Ishikawa (cell line): ENCODE results near the gene SLC27A2.
A peak's percentile ranks its signal among the peaks of the same experiment; 100 is the strongest.

Experiments
- CEBPB ChIP-seq: IDR thresholded peaks from 2 replicates; pipeline ENCODE4 v1.6.1; 2012
- CREB1 ChIP-seq: IDR thresholded peaks from 2 replicates; pipeline ENCODE4 v1.6.1; 2012; ENCODE audit warnings: low read depth
- EGR1 ChIP-seq: IDR thresholded peaks from 2 replicates; pipeline ENCODE4 v1.6.1; 2012
- EP300 ChIP-seq: IDR thresholded peaks from 2 replicates; pipeline ENCODE4 v1.6.1; 2012; ENCODE audit warnings: borderline replicate concordance
- FOXM1 ChIP-seq: IDR thresholded peaks from 2 replicates; pipeline ENCODE4 v1.6.1; 2012; ENCODE audit warnings: low read depth, borderline replicate concordance
- NFIC ChIP-seq: IDR thresholded peaks from 2 replicates; pipeline ENCODE4 v1.6.1; 2012
- RAD21 ChIP-seq: IDR thresholded peaks from 2 replicates; pipeline ENCODE4 v1.6.1; 2012; ENCODE audit warnings: low read depth
- TAF1 ChIP-seq: IDR thresholded peaks from 2 replicates; pipeline ENCODE4 v1.6.1; 2012; ENCODE audit warnings: low read depth, mild to moderate bottlenecking
- TCF12 ChIP-seq: IDR thresholded peaks from 2 replicates; pipeline ENCODE4 v1.6.1; 2012; ENCODE audit warnings: low read depth
- TEAD4 ChIP-seq: IDR thresholded peaks from 2 replicates; pipeline ENCODE4 v1.6.1; 2012
- YY1 ChIP-seq: IDR thresholded peaks from 2 replicates; pipeline ENCODE4 v1.6.1; 2012; ENCODE audit warnings: low read depth
- ZBTB7A ChIP-seq: IDR thresholded peaks from 2 replicates; pipeline ENCODE4 v1.6.1; 2012; ENCODE audit warnings: low read depth
- TF ChIP-seq, protein P1 (sequence below): IDR thresholded peaks from 2 replicates; pipeline ENCODE4 v1.6.1; 2012; ENCODE audit warnings: low read depth, mild to moderate bottlenecking
- TF ChIP-seq, protein P2 (sequence below): IDR thresholded peaks from 2 replicates; pipeline ENCODE4 v1.6.1; 2012
- TF ChIP-seq, protein P3 (sequence below): IDR thresholded peaks from 2 replicates; pipeline ENCODE4 v1.6.1; 2012

SLC27A2 gene

DNA sequence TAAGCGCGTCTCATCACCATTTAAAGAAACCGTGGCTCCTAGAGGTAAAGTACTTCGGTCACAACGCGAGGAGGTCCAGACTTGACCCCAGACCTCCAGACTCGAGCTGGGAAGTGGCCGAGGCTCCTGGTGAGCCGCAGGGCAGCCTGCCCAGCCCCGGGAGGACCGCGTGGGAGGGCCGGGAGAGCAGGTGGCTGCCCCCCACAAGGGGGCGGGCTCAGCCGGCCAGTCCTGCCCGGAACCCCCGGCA lies at the start of gene SLC27A2:
Gene SLC27A2 (plus strand): TSS at position 228 of the 250 bp plus-strand sequence. CDS start 232 bp downstream, outside the sequence.
- peak; percentile 80 for TF ChIP-seq EGR1
- TF ChIP-seq, protein P1, sequence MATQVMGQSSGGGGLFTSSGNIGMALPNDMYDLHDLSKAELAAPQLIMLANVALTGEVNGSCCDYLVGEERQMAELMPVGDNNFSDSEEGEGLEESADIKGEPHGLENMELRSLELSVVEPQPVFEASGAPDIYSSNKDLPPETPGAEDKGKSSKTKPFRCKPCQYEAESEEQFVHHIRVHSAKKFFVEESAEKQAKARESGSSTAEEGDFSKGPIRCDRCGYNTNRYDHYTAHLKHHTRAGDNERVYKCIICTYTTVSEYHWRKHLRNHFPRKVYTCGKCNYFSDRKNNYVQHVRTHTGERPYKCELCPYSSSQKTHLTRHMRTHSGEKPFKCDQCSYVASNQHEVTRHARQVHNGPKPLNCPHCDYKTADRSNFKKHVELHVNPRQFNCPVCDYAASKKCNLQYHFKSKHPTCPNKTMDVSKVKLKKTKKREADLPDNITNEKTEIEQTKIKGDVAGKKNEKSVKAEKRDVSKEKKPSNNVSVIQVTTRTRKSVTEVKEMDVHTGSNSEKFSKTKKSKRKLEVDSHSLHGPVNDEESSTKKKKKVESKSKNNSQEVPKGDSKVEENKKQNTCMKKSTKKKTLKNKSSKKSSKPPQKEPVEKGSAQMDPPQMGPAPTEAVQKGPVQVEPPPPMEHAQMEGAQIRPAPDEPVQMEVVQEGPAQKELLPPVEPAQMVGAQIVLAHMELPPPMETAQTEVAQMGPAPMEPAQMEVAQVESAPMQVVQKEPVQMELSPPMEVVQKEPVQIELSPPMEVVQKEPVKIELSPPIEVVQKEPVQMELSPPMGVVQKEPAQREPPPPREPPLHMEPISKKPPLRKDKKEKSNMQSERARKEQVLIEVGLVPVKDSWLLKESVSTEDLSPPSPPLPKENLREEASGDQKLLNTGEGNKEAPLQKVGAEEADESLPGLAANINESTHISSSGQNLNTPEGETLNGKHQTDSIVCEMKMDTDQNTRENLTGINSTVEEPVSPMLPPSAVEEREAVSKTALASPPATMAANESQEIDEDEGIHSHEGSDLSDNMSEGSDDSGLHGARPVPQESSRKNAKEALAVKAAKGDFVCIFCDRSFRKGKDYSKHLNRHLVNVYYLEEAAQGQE, result no peak
- no peak for TF ChIP-seq YY1
- TF ChIP-seq TAF1, result peak; percentile 36; the same call in 1 of the 2 replicates

DNA sequence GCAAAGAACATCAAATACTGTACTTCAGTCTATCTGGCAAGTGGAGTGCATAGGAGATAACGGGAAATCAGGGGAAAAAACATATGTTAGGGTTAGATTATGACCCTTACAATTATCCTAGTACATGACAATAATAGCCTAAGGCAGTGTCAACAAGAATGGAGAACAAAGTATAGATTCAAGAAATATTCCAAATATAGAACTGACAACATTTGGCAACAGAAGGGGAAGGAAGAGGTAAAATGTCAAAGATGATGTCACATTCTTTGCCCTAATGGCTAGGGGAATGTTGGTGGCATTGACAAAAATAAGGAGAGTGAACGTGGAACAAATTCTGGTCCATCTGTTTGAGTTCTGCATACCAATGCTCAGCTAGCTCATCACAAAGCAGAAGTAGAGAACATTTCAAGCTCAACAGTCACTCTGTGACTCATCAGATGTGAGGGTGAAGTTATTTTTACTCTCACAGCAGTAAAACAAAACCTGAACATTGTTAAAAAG lies 47.4 kb upstream of the SLC27A2 start:
- TF ChIP-seq NFIC (no peak), YY1 (no peak), TCF12 (no peak), EP300 (no peak), RAD21 (no peak), CREB1 (no peak), ZBTB7A (no peak), CEBPB (no peak), TAF1 (no peak), TEAD4 (no peak)
- TF ChIP-seq, protein P2, sequence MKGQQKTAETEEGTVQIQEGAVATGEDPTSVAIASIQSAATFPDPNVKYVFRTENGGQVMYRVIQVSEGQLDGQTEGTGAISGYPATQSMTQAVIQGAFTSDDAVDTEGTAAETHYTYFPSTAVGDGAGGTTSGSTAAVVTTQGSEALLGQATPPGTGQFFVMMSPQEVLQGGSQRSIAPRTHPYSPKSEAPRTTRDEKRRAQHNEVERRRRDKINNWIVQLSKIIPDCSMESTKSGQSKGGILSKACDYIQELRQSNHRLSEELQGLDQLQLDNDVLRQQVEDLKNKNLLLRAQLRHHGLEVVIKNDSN, result no peak
- TF ChIP-seq, protein P3, sequence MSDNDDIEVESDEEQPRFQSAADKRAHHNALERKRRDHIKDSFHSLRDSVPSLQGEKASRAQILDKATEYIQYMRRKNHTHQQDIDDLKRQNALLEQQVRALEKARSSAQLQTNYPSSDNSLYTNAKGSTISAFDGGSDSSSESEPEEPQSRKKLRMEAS, result no peak
- TF ChIP-seq, protein P1, result no peak

DNA sequence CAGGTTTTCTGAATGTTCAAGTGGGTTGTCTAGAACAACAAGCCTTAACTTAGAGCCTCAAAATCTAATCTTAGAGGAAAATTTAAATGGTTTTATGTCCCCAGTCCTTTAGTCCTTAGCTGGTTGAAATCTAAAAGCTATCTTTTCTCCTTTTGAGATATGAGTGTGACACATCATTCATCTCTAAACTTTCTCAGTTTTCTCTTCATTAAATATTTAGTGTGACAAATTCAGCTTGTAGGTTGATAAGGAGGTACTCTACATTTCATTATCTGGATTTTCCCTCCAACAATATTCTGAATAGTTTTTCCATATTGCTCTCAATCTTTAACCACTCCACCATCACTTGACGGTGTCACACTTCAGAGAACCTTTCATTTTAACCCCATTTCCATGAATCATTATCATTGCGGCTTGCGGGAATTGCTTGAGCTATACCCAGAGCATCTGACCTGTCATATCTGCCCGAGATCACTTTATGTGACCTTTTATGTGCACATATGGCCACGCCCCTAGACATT lies 46.9 kb upstream of the SLC27A2 start:
- TF ChIP-seq CREB1 (no peak), TAF1 (no peak), EP300 (no peak), EGR1 (no peak), FOXM1 (no peak), YY1 (no peak), TEAD4 (no peak), NFIC (no peak), TCF12 (no peak), CEBPB (no peak), RAD21 (no peak), ZBTB7A (no peak)
- TF ChIP-seq, protein P3, result no peak
- TF ChIP-seq, protein P1, result no peak
- TF ChIP-seq, protein P2, result no peak

DNA sequence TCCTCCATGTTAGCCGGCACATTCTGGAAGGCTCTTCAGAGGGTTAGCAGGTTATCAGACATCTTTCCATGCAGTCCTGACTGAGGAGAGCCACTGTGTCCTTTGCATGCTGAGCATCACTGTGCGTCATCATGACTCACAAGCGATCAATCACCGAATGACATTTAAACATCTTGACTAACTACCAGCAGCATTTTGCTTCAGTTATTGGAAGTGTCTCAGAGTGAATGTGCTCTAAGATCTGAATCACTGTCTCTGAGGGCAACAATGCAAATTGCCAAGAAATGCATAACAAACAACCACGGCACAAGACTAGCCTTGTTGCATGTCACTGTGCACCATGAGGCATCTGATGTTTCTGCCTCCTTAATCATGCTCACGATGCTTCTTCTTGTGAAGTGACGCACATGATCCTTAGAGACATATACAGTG lies 44.6 kb upstream of the SLC27A2 start:
- TF ChIP-seq, protein P1, result no peak
- no peak for TF ChIP-seq CREB1
- TF ChIP-seq CEBPB, result no peak
- TF ChIP-seq YY1, result no peak
- TF ChIP-seq TCF12, result no peak
- TF ChIP-seq TAF1, result no peak
- no peak for TF ChIP-seq ZBTB7A
- no peak for TF ChIP-seq TEAD4
- no peak for TF ChIP-seq NFIC
- no peak for TF ChIP-seq EP300
- no peak for TF ChIP-seq EGR1
- TF ChIP-seq, protein P3, result no peak
- TF ChIP-seq FOXM1, result no peak
- TF ChIP-seq, protein P2, result no peak
- TF ChIP-seq RAD21, result no peak
